ENCODE results near the gene SPATA9. TPM values are rescaled to one million over a fixed set of nuclear protein-coding genes. Genes with fewer than 3 reads are reported as not detected.
A peak's percentile ranks its signal among the peaks of the same experiment; 100 is the strongest.

The SPATA9 gene
- total and polyA plus RNA-seq, 10 donors = 0.23 to 2.8 (median 1.1) TPM; not detected in 1

DNA sequence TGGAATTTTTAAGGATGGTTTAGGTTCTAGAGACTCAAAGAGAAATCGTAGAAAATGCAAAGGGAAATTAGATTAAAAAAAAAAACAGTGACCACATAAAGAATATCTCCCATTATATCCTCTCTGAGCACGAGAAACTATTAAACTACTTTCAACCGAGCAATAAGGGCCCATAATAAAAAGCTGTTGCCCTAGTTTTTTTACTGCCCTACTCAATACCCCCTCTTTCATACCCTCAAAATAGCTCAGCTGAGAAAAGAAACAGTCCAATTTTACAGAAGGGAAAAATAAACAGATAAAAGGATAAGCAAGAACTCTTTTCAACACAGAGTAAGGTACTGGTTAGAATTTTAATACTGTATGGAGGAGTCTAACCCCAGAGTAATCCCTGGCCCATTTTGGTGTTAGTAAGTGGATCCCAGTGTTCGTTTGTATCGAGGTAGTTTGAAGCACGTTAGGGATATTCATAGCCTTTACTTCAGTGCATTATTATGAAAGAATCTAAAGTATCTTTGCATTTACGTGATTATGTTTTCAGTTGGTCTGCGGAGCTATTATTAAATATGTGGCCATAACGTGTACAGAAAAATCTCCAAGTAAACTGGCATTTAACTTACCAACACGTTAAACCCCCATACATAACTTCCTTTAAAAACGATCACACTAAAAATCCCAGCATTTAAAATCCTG lies 47.4 kb upstream of the SPATA9 start:
- no peak for DNase-seq
- H3K9me3 ChIP-seq = no peaks in the 10 kb centered on the region
- no peaks in the 10 kb centered on the region for H3K36me3 ChIP-seq
- H3K4me1 ChIP-seq = peaks cover 17 to 98% (median 62%) of the 10 kb centered on the region in 6 donors
- H3K27ac ChIP-seq = peak overlapping the region; percentile 45 to 92 (median 90)
- H3K27me3 ChIP-seq (replicated peaks in 1 of 7) = peaks cover 0 to 17% (median 11%) of the 10 kb centered on the region in 7 donors
- TF ChIP-seq, protein P1, sequence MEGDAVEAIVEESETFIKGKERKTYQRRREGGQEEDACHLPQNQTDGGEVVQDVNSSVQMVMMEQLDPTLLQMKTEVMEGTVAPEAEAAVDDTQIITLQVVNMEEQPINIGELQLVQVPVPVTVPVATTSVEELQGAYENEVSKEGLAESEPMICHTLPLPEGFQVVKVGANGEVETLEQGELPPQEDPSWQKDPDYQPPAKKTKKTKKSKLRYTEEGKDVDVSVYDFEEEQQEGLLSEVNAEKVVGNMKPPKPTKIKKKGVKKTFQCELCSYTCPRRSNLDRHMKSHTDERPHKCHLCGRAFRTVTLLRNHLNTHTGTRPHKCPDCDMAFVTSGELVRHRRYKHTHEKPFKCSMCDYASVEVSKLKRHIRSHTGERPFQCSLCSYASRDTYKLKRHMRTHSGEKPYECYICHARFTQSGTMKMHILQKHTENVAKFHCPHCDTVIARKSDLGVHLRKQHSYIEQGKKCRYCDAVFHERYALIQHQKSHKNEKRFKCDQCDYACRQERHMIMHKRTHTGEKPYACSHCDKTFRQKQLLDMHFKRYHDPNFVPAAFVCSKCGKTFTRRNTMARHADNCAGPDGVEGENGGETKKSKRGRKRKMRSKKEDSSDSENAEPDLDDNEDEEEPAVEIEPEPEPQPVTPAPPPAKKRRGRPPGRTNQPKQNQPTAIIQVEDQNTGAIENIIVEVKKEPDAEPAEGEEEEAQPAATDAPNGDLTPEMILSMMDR (IDR thresholded peaks at IDR 0.05 in 8 of 11, conservative IDR thresholded peaks at IDR 0.05 in 3 of 11) = no peak
- TF ChIP-seq POLR2AphosphoS5 (IDR thresholded peaks at IDR 0.05) (no peak), POLR2A (IDR thresholded peaks at IDR 0.05) (no peak)
- H3K4me3 ChIP-seq = peak overlapping the region; percentile 65 to 93 (median 75)
- intact Hi-C loops (cut with DNase I; ENCODE audit: low total_unique reads) = no loop called here
- 31 to 38% (median 35%) methylated on average over 11 of the region's 11 CpGs for WGBS, 5 donors

DNA sequence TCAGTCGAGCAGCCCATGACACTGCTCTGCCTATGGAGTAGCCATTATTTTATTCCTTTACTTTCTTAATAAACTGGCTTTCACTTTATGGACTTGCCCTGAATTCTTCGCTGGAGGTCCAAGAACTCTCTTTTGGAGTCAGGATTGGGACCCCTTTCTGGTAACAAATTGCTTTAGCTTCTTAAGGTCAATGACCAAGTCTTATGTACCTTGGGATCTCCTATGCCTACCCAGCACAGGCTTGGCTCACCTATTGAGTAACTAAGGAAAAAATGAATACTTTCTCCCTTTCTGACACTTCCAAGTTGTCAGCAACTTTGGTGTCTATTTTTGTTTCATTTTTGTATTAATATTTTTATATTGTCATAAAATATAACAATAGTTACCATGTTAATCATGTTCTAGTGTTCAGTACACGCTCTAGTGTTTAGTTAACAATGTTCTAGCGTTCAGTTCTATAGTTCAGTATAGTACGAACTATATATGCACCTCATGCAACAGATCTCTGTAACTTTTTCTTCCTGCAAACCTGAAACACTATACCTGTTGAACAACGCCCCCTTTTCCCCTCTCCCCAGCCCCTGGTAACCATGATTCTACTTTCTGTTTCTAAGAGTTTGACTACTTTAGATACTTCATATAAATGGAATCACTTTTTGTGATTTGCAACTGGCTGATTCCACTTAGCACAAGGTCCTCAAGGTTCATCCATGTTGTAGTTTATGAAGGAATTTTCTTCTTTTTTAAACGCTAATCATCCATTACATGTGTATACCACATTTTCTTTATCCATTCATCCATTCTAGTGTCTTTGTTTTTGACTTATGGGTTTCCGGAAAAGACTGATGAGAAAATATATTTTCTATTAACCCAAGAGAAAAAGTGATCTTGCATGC lies 46.6 kb upstream of the SPATA9 start:
- H3K36me3 ChIP-seq = no peaks in the 10 kb centered on the region
- H3K4me1 ChIP-seq = peaks cover 17 to 98% (median 59%) of the 10 kb centered on the region in 6 donors
- WGBS, 5 donors = 88 to 92% (median 89%) methylated on average over 8 of the region's 8 CpGs
- TF ChIP-seq POLR2A (IDR thresholded peaks at IDR 0.05) = no peak
- TF ChIP-seq POLR2AphosphoS5 (IDR thresholded peaks at IDR 0.05) = no peak
- TF ChIP-seq, protein P1 (IDR thresholded peaks at IDR 0.05 in 8 of 11, conservative IDR thresholded peaks at IDR 0.05 in 3 of 11) = no peak
- DNase-seq = no peak
- peak overlapping the region in 6 of 8 donors; percentile 59 to 92 (median 90) for H3K27ac ChIP-seq
- intact Hi-C loops (cut with DNase I; ENCODE audit: low total_unique reads) = no loop called here
- H3K4me3 ChIP-seq = no peak overlapping the region
- no peaks in the 10 kb centered on the region for H3K9me3 ChIP-seq
- H3K27me3 ChIP-seq (replicated peaks in 1 of 7) = peaks cover 0 to 17% (median 11%) of the 10 kb centered on the region in 7 donors

GRCh38 chr5:95728494-95729114 lies 45.8 kb upstream of the SPATA9 start:
- TF ChIP-seq POLR2A (IDR thresholded peaks at IDR 0.05) (no peak), POLR2AphosphoS5 (IDR thresholded peaks at IDR 0.05) (no peak)
- TF ChIP-seq, protein P1 (IDR thresholded peaks at IDR 0.05 in 8 of 11, conservative IDR thresholded peaks at IDR 0.05 in 3 of 11) = no peak
- Histone ChIP-seq H3K27ac (peak overlapping the region in 6 of 8 donors; percentile 41 to 92 (median 59)), H3K4me1 (peaks cover 13 to 92% (median 56%) of the 10 kb centered on the region in 6 donors), H3K9me3 (no peaks in the 10 kb centered on the region), H3K4me3 (no peak overlapping the region), H3K36me3 (no peaks in the 10 kb centered on the region), H3K27me3 (replicated peaks in 1 of 7) (peaks cover 0 to 17% (median 11%) of the 10 kb centered on the region in 7 donors)
- DNase-seq = no peak
- WGBS, 5 donors = 60 to 76% (median 70%) methylated on average over 3 of the region's 3 CpGs
- intact Hi-C loops (cut with DNase I; ENCODE audit: low total_unique reads) = no loop called here

All from spleen (tissue), 11 donors.